Stimulated activated CD4-positive, alpha-beta T cell treated with anti-CD3 and anti-CD28 coated beads, Interleukin-2, amount 100 ng/mL, for 48 hours (primary cell): ENCODE measurements around the gene ATXN7L2.

Source experiments
- DNase-seq, 2 donors: peaks; one replicate each; pipeline ENCODE4 v3.0.0-alpha.2; 2020

Gene ATXN7L2

DNA sequence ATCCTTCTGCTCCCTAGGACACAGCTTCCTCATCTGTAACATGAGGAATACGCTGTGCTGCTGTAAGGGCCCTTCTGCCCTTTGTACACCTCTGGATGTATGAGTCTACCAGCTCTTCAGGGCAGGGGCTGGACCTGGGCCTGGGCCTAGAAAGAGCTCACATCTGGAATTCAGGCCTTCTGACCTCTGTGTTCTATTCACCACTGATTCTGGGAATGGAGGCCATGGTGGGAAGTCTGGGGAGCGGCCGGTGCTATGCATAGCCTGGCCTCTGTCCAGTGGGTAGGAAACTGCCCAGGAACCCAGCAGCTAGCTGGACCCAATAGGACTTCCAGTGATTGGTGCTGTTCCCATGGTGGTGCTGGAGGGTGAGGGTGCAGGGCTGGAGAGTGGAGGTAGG is 45.0 kb downstream of the ATXN7L2 start:
- DNase-seq = no peak

DNA sequence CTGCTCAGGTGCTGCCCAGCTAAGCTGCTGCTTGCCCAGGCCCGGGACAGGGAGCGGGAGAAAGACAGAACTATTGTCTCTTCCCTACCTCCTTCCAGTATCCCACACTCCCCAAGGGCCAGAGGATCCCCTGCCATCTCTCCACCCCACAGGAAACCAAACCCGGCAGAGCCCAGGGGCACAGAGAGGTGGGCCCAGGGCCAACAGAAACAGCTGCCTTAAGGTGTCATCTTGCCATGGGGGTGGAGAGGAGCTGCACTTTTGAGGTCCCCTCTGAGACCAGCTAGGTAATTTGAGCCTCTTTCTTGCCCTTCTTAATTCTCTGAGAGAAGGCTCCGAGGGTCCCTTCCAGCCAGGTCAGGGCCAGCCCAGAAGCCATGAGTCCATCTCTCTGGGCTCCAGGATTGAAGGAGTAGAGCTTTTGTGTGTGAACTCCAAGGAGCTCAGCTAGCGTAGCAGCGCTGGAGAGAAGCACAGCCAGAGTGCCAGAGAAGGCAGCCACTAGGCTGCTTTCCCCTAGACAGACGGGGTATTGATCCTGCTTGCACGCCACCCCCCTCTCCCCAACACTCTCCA is 46.3 kb downstream of the ATXN7L2 start:
- no peak for DNase-seq

DNA sequence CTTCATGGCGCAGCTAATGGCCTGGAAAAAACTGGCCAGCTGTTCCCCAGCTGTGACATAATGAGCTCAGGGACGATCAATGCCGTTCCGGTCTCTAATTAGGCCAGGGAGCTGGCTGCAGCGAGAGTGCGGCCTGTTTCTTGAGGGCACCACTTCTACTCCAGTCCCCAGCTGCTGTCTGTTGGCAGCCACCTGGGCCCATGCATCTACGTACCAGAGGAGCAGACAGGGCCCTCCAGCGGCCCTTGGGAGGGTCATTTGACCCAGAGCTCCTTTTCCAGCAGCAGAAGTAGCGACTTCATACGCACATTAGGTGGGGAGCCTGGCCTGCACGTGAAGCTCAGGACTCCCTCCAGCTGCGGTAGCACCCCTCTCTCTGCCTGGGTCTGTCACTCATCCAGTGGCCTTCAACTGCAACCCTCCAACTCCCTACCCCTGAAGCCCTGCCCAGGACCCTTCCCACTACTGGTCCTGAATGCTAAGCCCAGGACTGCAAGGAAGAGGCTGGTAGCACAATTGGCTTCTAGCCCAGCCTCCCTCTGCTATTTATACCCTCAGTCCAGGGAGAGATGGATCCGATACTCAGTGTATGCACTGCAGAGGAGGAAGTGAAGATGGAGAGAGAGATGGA is 46.9 kb downstream of the ATXN7L2 start:
- DNase-seq = no peak

DNA sequence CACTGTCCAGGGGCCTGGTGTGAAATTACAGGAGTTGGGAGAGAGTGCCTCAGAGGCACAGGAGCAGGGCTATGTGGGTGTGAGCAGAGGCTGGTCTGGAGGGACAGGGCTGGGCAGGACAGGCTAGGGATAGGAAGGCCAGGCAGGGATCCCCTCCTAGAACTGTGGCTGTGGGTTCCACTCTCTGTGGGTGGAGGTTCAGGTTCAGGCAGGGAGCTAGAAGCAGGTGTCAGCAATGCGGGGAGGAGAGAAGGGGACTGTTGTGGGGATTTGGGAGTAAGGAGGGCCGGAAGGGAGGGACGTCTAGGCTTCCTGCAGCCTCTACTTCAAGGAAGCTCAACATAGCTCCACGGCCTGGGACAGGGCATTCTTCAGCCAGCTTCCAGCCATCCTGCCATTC is 47.7 kb downstream of the ATXN7L2 start:
- DNase-seq = no peak

DNA sequence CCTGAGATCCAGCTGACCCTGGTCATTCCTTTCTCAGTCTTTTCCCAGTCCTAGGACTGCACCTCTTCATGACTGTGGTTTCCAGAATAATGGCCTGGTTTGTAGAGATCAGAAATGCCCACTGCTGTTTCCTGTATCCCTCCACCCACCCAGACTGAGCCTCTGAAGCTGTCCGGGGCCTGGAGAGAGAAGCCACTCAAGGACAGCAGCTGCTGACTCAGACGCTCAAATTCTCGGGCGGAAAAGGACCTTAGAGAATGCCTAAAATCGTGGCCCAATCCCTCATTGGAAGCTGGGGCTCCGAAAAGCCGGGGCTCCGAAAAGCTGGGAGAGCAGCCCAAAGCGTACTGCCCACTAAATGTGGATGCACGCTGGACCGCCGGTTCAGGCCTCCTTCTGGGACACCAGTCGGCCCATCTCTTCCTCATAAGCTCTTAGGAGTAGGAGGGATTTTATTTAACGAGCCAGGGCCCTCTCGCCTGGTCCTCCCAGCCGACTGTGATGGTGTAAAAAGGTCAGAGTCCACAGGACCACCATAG is 48.2 kb downstream of the ATXN7L2 start:
- no peak for DNase-seq

DNA sequence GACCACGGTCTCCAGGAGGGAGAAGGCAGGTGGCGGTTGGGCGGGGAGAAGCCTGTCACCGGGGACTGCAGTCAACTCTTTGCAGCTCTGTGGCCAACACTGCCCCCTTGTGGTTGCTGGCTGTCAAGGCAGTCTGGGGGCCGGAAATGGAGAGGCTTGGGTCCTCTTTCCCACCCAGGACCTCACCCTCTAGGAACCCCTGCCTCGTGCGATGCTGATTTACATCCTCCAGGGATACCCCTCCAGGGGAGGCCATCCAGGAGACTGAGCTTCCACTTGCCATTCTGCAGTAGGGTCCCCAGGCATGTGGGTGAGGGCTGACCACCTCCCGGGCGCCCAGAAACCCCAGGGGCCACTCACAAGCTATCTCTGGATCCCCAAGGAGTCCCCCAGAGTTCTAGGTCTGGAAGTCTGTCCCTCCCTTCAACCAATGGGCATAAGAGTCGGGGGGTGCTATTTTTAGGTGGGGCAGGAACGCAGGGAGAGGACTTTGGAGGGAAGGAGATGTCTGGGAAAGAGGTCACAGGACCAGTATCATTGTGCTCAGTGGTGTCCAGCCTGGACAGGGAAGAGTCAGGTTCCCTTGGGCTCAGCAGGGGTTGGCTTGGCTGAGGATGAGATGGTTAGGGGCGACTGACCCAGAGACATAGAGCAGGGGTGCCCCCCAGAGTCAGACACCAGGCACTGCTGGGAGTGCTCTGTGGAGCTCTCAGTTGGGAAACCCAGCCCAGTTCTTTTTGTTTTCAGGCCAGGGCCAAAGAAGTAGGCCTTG is 48.8 kb downstream of the ATXN7L2 start:
- peak; percentile 95 to 98 for DNase-seq

DNA sequence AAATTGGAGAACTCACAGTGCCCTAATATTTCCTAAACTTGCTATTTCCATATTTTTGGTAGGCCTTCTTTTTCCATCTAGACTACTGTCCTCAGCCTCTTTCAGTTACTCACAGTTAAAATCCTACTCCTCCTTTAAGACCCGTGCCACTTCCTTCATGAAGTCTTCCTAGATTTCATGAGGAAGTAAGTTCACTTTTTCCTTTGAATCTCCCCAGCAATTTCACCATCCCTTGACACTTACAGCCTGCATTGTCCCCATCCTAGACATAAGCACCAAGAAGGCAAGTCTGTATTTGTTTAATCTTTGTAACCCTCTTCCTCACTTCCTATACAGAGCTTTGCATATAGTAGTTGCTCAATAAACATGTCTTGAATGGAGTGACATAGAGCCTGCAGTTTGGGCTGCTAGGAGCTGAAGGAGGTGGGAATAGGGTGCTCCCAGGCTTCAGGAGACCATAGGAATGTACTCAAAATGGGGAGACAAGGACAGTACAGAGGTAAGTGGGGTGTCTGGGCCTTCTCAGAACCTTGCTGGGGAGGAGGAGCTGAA is 50.7 kb downstream of the ATXN7L2 start:
- DNase-seq = no peak

DNA sequence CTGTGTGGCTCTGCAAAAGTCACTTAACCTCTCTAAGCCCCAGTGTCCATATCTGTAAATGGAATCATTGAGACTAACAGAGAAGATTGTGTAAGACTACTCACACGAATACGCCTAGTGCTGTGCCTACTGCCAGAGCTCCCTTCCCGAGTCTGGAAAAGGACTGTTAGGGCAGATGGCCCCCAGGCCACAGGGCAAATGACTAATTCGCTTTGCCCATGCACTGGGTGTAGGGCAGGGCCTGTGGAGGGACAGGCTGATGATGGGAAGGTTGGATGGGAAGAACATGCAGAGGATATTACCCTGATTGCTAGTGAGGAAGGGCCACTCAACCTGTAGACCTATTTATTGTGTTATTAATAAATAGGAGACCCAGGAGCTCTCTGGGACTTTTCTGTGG is 51.8 kb downstream of the ATXN7L2 start:
- no peak for DNase-seq

DNA sequence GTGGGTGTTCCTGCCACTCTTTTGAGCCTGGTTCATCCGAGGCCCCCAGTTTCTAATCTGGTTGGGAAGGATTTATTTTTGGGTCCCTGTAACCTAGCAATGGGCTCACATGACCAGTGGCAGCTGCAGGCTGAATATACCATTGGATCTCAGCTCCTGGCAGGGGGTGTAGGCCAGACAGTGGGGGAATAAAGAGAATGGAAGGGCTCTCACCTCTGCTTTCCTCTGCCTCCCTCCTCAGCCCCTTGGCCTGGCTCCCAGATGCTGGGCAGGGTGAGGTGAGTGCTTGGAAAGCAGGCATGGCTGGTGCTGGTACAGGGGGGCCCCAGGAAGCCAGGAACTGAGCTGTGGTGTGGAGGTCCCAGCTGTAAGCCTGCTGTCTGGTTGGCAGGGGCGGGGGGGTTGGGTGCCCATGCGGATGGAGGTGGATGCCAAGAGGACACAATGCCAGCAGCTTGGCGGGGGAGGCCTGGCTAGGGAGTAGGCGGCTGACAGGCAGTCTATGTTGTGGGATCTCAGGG is 52.3 kb downstream of the ATXN7L2 start:
- no peak for DNase-seq

DNA sequence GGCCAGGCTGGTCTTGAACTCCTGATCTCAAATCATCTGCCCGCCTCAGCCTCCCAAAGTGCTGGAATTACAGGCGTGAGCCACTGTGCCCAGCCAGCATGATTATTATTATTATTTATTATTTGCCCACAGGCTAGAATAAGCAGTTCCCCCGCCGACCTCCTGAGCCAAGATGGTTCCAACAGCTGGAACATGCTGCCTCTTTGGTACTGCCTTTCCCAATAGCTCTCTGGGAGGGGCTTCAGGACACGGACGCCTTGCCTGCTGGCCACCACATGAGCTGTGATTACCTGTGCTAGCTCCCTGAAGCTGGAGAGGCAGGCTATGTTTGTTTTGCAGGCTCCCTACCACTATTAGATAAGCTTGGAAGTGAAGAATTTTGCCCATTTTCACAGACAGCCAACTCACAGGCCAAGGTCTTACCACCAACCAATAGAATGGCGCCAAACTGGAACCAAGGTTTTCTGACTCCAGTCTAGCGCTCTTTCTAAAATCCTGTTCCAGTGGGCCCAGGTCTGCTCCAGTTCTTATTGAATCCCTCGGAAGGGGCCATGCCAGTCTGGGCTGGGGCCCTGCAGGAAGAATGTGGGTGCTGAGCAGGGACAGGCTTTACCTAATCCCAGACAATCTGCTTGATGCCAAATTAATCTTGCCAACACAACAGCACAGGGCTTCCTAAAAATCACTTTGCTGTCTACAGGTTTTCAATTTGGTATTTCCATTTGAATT is 53.9 kb downstream of the ATXN7L2 start:
- DNase-seq = no peak

DNA sequence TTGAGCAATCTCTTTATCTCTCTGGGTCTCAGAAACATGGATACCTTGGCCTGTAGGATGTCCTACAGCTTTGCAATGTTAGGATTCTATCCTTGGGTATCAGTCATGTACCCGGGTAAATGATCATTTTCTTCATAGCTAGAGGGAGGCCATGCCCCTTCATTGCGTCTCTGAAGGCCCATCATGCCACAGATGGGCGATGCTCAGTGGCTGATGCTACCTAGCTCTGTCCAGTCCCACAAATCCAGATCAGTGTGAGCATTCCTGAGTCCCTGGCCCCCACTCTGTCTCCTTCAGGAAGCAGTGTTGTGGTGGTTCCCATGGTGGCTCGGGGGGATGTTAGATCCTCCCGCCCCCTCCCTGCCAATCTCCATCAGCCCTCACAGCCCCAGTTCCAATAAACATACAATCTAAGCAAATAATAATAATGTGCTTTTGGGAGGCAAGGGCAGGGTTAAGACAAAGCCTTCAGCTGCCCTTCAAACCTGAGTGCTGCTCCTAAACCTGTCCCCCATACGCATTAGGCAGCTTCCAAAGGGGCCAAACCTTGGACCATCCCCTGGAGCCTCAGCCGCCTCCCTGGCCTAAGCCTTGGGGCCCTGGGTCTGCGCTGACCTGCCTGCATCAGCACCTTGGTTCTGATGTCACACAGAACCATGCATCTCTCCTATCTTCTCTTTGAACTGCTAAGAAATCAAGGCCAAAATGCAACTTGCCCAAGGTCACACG is 55.3 kb downstream of the ATXN7L2 start:
- DNase-seq = no peak

DNA sequence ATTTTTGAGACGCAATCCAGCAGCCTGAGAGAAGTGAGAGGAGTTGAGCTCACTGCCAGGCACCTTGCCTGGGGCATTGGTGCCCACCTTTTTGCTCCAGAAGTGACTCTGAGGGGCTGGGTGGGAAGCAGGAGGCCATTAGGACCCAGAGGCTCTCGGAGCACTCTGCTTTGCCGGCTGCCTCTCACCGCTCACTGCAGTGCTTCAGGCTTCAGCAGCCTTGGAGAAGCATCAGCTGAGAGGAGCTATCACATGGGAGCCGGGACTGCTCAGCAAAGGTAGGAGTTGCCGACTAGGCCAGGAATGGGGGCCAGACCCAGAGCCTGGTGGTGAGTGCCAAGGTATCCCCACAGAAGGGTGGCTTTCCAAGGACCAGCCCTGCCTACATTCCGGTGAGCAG is 56.0 kb downstream of the ATXN7L2 start, which contains the start of gene GPR61:
GPR61 (plus strand) TSS at position 197 of the 400 bp plus-strand sequence. CDS start 3,151 bp downstream, outside the sequence.
- no peak for DNase-seq

DNA sequence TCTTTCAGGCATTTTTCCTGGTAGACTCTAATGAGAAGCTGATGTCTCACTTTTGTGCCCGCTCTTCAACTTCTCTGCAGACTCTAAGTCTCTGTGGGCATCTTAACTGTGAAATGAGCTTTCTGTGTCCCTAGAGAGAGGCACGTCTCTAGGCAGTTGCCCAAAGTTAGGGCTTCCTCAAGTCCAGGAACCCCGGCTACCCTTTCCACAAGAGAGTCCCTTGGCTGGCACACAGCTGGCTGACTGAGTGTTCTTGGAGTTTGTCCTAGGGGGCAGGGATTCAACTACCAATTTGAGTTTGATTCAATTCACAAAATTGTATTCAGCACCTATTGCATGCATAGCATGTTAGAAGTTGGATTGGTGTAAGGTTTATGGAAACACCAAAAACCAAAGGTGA is 57.4 kb downstream of the ATXN7L2 start:
- no peak for DNase-seq
